Nephron progenitor cell (in vitro differentiated cells): ENCODE data around the gene ATP10D.

Source experiments
- DNase-seq: peaks from one replicate; pipeline ENCODE4 v3.0.0; 2021
- H3K27ac Mint-ChIP-seq: 2 replicates; pipeline ENCODE4 v1.8.0; 2021; ENCODE audit warnings: mild to moderate bottlenecking, moderate library complexity, mixed read lengths
- H3K27me3 Mint-ChIP-seq: 2 replicates; pipeline ENCODE4 v1.8.0; 2021; ENCODE audit warnings: mild to moderate bottlenecking, low read depth, mixed read lengths; ENCODE audit not compliant: poor library complexity
- H3K36me3 Mint-ChIP-seq: 2 replicates; pipeline ENCODE4 v1.8.0; 2021; ENCODE audit warnings: low read depth, mixed read lengths
- H3K4me1 Mint-ChIP-seq: 2 replicates; pipeline ENCODE4 v1.8.0; 2021; ENCODE audit warnings: mixed read lengths
- H3K4me3 Mint-ChIP-seq: 2 replicates; pipeline ENCODE4 v1.8.0; 2021; ENCODE audit warnings: mild to moderate bottlenecking, moderate library complexity, mixed read lengths
- H3K9me3 Mint-ChIP-seq: 2 replicates; pipeline ENCODE4 v1.8.0; 2021; ENCODE audit warnings: mild to moderate bottlenecking, moderate library complexity, mixed read lengths
- TF ChIP-seq, protein P1 (sequence below): fragments of 200-600 bp; sonication (generic); IDR thresholded peaks from 2 replicates; pipeline ENCODE4 v1.5.0; 2021; ENCODE audit warnings: antibody characterized with exemption

Gene ATP10D

GRCh38 chr4:47471064-47471463 lies 14.0 kb upstream of the ATP10D start:
- TF ChIP-seq, protein P1, sequence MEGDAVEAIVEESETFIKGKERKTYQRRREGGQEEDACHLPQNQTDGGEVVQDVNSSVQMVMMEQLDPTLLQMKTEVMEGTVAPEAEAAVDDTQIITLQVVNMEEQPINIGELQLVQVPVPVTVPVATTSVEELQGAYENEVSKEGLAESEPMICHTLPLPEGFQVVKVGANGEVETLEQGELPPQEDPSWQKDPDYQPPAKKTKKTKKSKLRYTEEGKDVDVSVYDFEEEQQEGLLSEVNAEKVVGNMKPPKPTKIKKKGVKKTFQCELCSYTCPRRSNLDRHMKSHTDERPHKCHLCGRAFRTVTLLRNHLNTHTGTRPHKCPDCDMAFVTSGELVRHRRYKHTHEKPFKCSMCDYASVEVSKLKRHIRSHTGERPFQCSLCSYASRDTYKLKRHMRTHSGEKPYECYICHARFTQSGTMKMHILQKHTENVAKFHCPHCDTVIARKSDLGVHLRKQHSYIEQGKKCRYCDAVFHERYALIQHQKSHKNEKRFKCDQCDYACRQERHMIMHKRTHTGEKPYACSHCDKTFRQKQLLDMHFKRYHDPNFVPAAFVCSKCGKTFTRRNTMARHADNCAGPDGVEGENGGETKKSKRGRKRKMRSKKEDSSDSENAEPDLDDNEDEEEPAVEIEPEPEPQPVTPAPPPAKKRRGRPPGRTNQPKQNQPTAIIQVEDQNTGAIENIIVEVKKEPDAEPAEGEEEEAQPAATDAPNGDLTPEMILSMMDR = no peak
- Mint-ChIP-seq H3K4me1 (peaks cover 12% of the 10 kb centered on the region), H3K4me3 (no peak overlapping the region), H3K27ac (no peak overlapping the region), H3K36me3 (no peaks in the 10 kb centered on the region), H3K9me3 (no peaks in the 10 kb centered on the region), H3K27me3 (no peaks in the 10 kb centered on the region)
- no peak for DNase-seq

DNA sequence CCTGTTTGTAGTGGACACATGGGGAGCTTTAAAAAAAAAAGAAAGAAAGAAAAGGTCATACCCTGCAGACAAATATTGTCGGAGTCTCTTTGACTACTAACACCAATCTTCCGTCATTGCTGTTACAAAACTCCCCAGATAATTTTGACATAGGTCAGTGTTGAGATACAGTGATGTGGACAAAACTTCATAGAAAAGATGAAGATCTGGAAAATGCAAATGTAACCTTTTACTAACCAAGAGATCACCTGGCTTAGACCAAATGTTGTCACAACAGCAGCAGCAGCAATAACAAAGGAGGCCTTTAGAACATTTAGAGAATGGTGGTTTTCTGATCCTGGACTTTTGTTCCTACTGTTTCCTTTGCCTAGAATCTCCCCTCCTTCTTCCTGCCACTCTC lies 13.5 kb upstream of the ATP10D start:
- Mint-ChIP-seq H3K36me3 (no peaks in the 10 kb centered on the region), H3K9me3 (no peaks in the 10 kb centered on the region), H3K4me1 (peaks cover 12% of the 10 kb centered on the region), H3K27me3 (no peaks in the 10 kb centered on the region), H3K4me3 (no peak overlapping the region), H3K27ac (no peak overlapping the region)
- DNase-seq = no peak
- TF ChIP-seq, protein P1 = no peak

DNA sequence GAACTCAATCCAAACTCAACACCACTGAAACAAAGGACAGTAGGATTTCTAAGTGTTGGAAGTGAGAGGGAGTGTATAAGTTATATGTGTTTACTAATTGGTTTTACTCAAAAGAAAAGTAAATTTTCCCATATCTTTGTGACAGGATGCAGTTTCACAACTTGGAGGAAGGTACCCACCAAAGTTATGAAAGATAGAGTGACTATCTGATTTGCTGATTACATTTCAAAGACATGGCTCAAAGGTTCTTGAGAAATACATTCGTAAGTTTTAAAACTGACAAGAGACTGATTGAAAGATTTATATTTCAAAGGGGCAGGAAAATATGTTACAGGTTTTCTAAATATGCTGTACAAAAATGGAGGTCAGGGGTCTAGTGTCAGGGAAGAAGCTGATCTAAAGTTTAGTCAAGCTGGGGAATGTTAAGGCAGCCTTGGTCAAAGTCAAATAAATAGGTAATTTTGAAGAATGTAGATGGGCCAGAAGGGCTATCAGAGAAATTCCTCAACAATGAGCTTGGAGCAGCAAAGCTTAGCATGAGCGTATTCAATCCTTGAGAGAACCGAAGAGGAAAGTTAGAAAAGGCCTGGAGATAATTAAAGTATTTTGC lies 11.8 kb upstream of the ATP10D start:
- H3K4me3 Mint-ChIP-seq = no peak overlapping the region
- no peaks in the 10 kb centered on the region for H3K9me3 Mint-ChIP-seq
- H3K27me3 Mint-ChIP-seq = no peaks in the 10 kb centered on the region
- TF ChIP-seq, protein P1 = no peak
- peaks cover 12% of the 10 kb centered on the region for H3K4me1 Mint-ChIP-seq
- H3K27ac Mint-ChIP-seq = no peak overlapping the region
- DNase-seq = no peak
- no peaks in the 10 kb centered on the region for H3K36me3 Mint-ChIP-seq

GRCh38 chr4:47474799-47475198 lies 10.3 kb upstream of the ATP10D start:
- Mint-ChIP-seq H3K4me3 (no peak overlapping the region), H3K36me3 (no peaks in the 10 kb centered on the region), H3K27ac (no peak overlapping the region), H3K4me1 (peaks cover 12% of the 10 kb centered on the region), H3K27me3 (no peaks in the 10 kb centered on the region), H3K9me3 (no peaks in the 10 kb centered on the region)
- TF ChIP-seq, protein P1 = no peak
- no peak for DNase-seq

DNA sequence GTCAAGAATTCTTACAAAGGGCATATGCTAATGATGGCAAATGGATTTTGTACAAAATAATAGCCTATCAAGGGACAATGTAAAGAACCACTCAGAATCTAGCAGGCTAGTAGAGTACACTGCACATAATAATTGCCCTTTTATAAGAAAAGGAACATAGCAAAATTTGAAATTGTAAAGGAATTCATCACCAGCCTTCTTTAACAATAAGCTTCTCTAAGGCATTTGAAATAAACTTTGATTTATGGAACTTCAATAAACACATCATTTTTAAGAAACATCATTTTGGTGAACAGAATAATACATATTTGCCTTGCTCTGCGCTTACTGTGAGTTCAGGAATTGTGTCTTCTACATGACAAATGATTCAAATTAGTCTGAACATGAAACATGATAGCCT lies 9.7 kb upstream of the ATP10D start:
- DNase-seq = no peak
- Mint-ChIP-seq H3K27me3 (no peaks in the 10 kb centered on the region), H3K4me3 (no peak overlapping the region), H3K36me3 (no peaks in the 10 kb centered on the region), H3K9me3 (no peaks in the 10 kb centered on the region), H3K27ac (no peak overlapping the region), H3K4me1 (peaks cover 12% of the 10 kb centered on the region)
- TF ChIP-seq, protein P1 = no peak

DNA sequence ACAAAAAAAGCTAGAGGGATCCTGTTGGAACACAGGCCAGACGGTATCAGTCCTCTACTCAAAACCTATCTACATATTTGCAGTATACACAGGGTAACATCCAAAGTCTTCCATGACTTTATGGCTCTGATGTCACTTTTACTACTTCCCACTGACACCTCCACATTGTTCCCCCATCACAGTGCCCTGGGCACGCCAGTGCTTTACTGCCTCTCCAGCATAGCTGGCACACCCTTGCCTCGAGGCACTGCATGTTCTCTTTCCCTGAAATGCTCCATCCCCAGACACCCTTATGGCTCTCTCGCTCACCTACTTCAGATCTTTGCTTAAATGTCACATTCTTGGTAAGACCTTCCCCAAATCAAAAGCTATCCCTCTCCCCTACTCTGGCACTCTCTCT lies 6.3 kb upstream of the ATP10D start:
- H3K27me3 Mint-ChIP-seq = peaks cover 4% of the 10 kb centered on the region
- H3K36me3 Mint-ChIP-seq = no peaks in the 10 kb centered on the region
- no peak for DNase-seq
- TF ChIP-seq, protein P1 = no peak
- H3K9me3 Mint-ChIP-seq = no peaks in the 10 kb centered on the region
- no peak overlapping the region for H3K27ac Mint-ChIP-seq
- no peaks in the 10 kb centered on the region for H3K4me1 Mint-ChIP-seq
- no peak overlapping the region for H3K4me3 Mint-ChIP-seq
